Putamen (tissue), 1 donor: ENCODE results near the gene ARNT2.

ENCODE experiments used
- DNase-seq: peaks from one replicate; pipeline ENCODE4 v3.0.0-alpha.2; 2016; ENCODE audit warnings: low spot score

ARNT2 gene

GRCh38 chr15:80576519-80577090 is 172.4 kb downstream of the ARNT2 start:
- no peak for DNase-seq

- no peak for DNase-seq
Observed at GRCh38 chr15:80577552-80578205, 173.5 kb downstream of the ARNT2 start.

GRCh38 chr15:80578206-80578595 is 174.0 kb downstream of the ARNT2 start:
- DNase-seq: no peak

GRCh38 chr15:80578871-80579270 is 174.7 kb downstream of the ARNT2 start:
- no peak for DNase-seq

GRCh38 chr15:80579611-80580010 is 175.4 kb downstream of the ARNT2 start:
- no peak for DNase-seq

- DNase-seq: no peak
Observed at GRCh38 chr15:80580106-80580505, 175.9 kb downstream of the ARNT2 start.

GRCh38 chr15:80580536-80581260 is 176.5 kb downstream of the ARNT2 start:
- DNase-seq: no peak

GRCh38 chr15:80581976-80582375 is 177.8 kb downstream of the ARNT2 start:
- no peak for DNase-seq

- no peak for DNase-seq
Observed at GRCh38 chr15:80582816-80583423, 178.7 kb downstream of the ARNT2 start.

GRCh38 chr15:80584561-80584964 is 180.4 kb downstream of the ARNT2 start:
- no peak for DNase-seq

GRCh38 chr15:80584973-80585525 is 180.9 kb downstream of the ARNT2 start:
- DNase-seq: no peak

GRCh38 chr15:80585544-80586018 is 181.4 kb downstream of the ARNT2 start:
- DNase-seq: peak; percentile 55

GRCh38 chr15:80586161-80586560 is 182.0 kb downstream of the ARNT2 start:
- DNase-seq: no peak

GRCh38 chr15:80587007-80587406 is 182.8 kb downstream of the ARNT2 start:
- no peak for DNase-seq

GRCh38 chr15:80587816-80588456 is 183.8 kb downstream of the ARNT2 start:
- DNase-seq: peak; percentile 56

GRCh38 chr15:80588801-80589200 is 184.6 kb downstream of the ARNT2 start:
- no peak for DNase-seq

- no peak for DNase-seq
Observed at GRCh38 chr15:80590761-80591355, 186.7 kb downstream of the ARNT2 start.

- DNase-seq: no peak
Observed at GRCh38 chr15:80591471-80591870, 187.3 kb downstream of the ARNT2 start.

GRCh38 chr15:80591938-80592825 is 188.0 kb downstream of the ARNT2 start:
- no peak for DNase-seq

- DNase-seq: no peak
Observed at GRCh38 chr15:80593486-80594030, 189.4 kb downstream of the ARNT2 start.
